ENCODE data around the gene NUP210L.
A peak's percentile ranks its signal among the peaks of the same experiment; 100 is the strongest.
"Not testable (repeated sequence)": the region's sequence is repeated elsewhere in the genome, so short reads cannot be mapped to it uniquely, and the experiment has no call there.

The NUP210L gene

GRCh38 chr1:154137888-154138287 lies 17.0 kb downstream of the NUP210L start:
- TF ChIP-seq FOXM1 (IDR thresholded peaks at IDR 0.05; ENCODE audit: borderline replicate concordance) (no peak), PKNOX1 (IDR thresholded peaks at IDR 0.05) (peak; percentile 71)
- DNase-seq (ENCODE audit: extremely low spot score): no peak
- CTCF ChIA-PET: no interaction called here
- POLR2A ChIA-PET: no interaction called here

- no peak for DNase-seq (ENCODE audit: extremely low spot score)
- TF ChIP-seq ELF4 (IDR thresholded peaks at IDR 0.05) (no peak), L3MBTL2 (conservative IDR thresholded peaks at IDR 0.05) (no peak), FOXM1 (IDR thresholded peaks at IDR 0.05; ENCODE audit: borderline replicate concordance) (no peak), LEF1 (IDR thresholded peaks at IDR 0.05; ENCODE audit: borderline replicate concordance) (no peak), ZNF384 (IDR thresholded peaks at IDR 0.05) (no peak), FOXK2 (IDR thresholded peaks at IDR 0.05) (no peak), SP1 (IDR thresholded peaks at IDR 0.05) (no peak), BHLHE40 (IDR thresholded peaks at IDR 0.05; ENCODE audit: borderline replicate concordance) (no peak), HDGF (IDR thresholded peaks at IDR 0.05; ENCODE audit: borderline replicate concordance) (no peak), NFRKB (IDR thresholded peaks at IDR 0.05) (no peak), TARDBP (IDR thresholded peaks at IDR 0.05) (no peak), CTBP1 (IDR thresholded peaks at IDR 0.05; ENCODE audit: borderline replicate concordance) (no peak)
- ChIA-PET CTCF (no interaction called here), POLR2A (no interaction called here)
These were observed 21.6 kb downstream of the NUP210L start for GRCh38 chr1:154133256-154133655.

- CTCF ChIA-PET: no interaction called here
- POLR2A ChIA-PET: interaction anchor here (0.6 kb wide), 1 partner anchor 77 kb away, joined by 5 read pairs; the partner anchor contains the start of gene CFAP141
- no peak for DNase-seq (ENCODE audit: extremely low spot score)
- TF ChIP-seq ELF4 (IDR thresholded peaks at IDR 0.05) (no peak), LEF1 (IDR thresholded peaks at IDR 0.05; ENCODE audit: borderline replicate concordance) (no peak), SP1 (IDR thresholded peaks at IDR 0.05) (no peak), ZNF384 (IDR thresholded peaks at IDR 0.05) (no peak), ARNT (IDR thresholded peaks at IDR 0.05) (no peak), NFRKB (IDR thresholded peaks at IDR 0.05) (no peak), FOXM1 (IDR thresholded peaks at IDR 0.05; ENCODE audit: borderline replicate concordance) (no peak), L3MBTL2 (conservative IDR thresholded peaks at IDR 0.05) (no peak), FOXA1 (IDR thresholded peaks at IDR 0.05) (no peak), CTBP1 (IDR thresholded peaks at IDR 0.05; ENCODE audit: borderline replicate concordance) (no peak), SUZ12 (IDR thresholded peaks at IDR 0.05) (no peak), HDGF (IDR thresholded peaks at IDR 0.05; ENCODE audit: borderline replicate concordance) (no peak), BHLHE40 (IDR thresholded peaks at IDR 0.05; ENCODE audit: borderline replicate concordance) (no peak), TARDBP (IDR thresholded peaks at IDR 0.05) (no peak), FOXK2 (IDR thresholded peaks at IDR 0.05) (no peak), PKNOX1 (IDR thresholded peaks at IDR 0.05) (no peak)
These were observed 25.4 kb downstream of the NUP210L start for GRCh38 chr1:154129391-154129970.

GRCh38 chr1:154123205-154123604 lies 31.7 kb downstream of the NUP210L start:
- POLR2A ChIA-PET; DNase-seq (ENCODE audit: extremely low spot score): not testable (repeated sequence)
- CTCF ChIA-PET: interaction anchor here (0.6 kb wide), 1 partner anchor 25 kb away, joined by 3 read pairs; no protein-coding TSS in a partner anchor

- DNase-seq (ENCODE audit: extremely low spot score): no peak
- TF ChIP-seq ELF4 (IDR thresholded peaks at IDR 0.05): no peak
- TF ChIP-seq FOXK2 (IDR thresholded peaks at IDR 0.05): no peak
- TF ChIP-seq PKNOX1 (IDR thresholded peaks at IDR 0.05): no peak
- no peak for TF ChIP-seq HDGF (IDR thresholded peaks at IDR 0.05; ENCODE audit: borderline replicate concordance)
- no peak for TF ChIP-seq FOXM1 (IDR thresholded peaks at IDR 0.05; ENCODE audit: borderline replicate concordance)
- ChIA-PET POLR2A (no interaction called here), CTCF (interaction anchor here (0.7 kb wide), 1 partner anchor 433 kb away, joined by 3 read pairs; no protein-coding TSS in a partner anchor)
These were observed 37.2 kb downstream of the NUP210L start for GRCh38 chr1:154117642-154118041.

GRCh38 chr1:154115180-154115579 lies 39.7 kb downstream of the NUP210L start:
- TF ChIP-seq BHLHE40 (IDR thresholded peaks at IDR 0.05; ENCODE audit: borderline replicate concordance): no peak
- no peak for TF ChIP-seq HDGF (IDR thresholded peaks at IDR 0.05; ENCODE audit: borderline replicate concordance)
- TF ChIP-seq L3MBTL2 (conservative IDR thresholded peaks at IDR 0.05): no peak
- no peak for TF ChIP-seq CTBP1 (IDR thresholded peaks at IDR 0.05; ENCODE audit: borderline replicate concordance)
- no peak for TF ChIP-seq FOXA1 (IDR thresholded peaks at IDR 0.05)
- no peak for TF ChIP-seq NFRKB (IDR thresholded peaks at IDR 0.05)
- TF ChIP-seq ARNT (IDR thresholded peaks at IDR 0.05): no peak
- no peak for TF ChIP-seq PKNOX1 (IDR thresholded peaks at IDR 0.05)
- no peak for TF ChIP-seq FOXM1 (IDR thresholded peaks at IDR 0.05; ENCODE audit: borderline replicate concordance)
- no peak for TF ChIP-seq SP1 (IDR thresholded peaks at IDR 0.05)
- TF ChIP-seq SUZ12 (IDR thresholded peaks at IDR 0.05): no peak
- TF ChIP-seq ELF4 (IDR thresholded peaks at IDR 0.05): no peak
- TF ChIP-seq FOXK2 (IDR thresholded peaks at IDR 0.05): no peak
- TF ChIP-seq LEF1 (IDR thresholded peaks at IDR 0.05; ENCODE audit: borderline replicate concordance): no peak
- no peak for TF ChIP-seq ZNF384 (IDR thresholded peaks at IDR 0.05)
- no peak for TF ChIP-seq TARDBP (IDR thresholded peaks at IDR 0.05)
- no peak for DNase-seq (ENCODE audit: extremely low spot score)
- POLR2A ChIA-PET: interaction anchor here (0.6 kb wide), 1 partner anchor 9 kb away, joined by 3 read pairs; no protein-coding TSS in a partner anchor
- CTCF ChIA-PET: no interaction called here

Data from HEK293T (cell line).